Measurements from ENCODE around the gene PTPRN2.
"Not testable (repeated sequence)": the region's sequence is repeated elsewhere in the genome, so short reads cannot be mapped to it uniquely, and the experiment has no call there.

The PTPRN2 gene

GRCh38 chr7:157676001-157676400, 911.6 kb downstream of the PTPRN2 start:
- no peak for DNase-seq (ENCODE audit: low spot score)

GRCh38 chr7:157675427-157675927, 912.1 kb downstream of the PTPRN2 start:
- no peak for DNase-seq (ENCODE audit: low spot score)

GRCh38 chr7:157674715-157675426, 912.8 kb downstream of the PTPRN2 start:
- DNase-seq (ENCODE audit: low spot score): no peak

- no peak for DNase-seq (ENCODE audit: low spot score)
Measured at GRCh38 chr7:157674027-157674714, 913.5 kb downstream of the PTPRN2 start.

- DNase-seq (ENCODE audit: low spot score): no peak
Measured at GRCh38 chr7:157673573-157673972, 914.0 kb downstream of the PTPRN2 start.

GRCh38 chr7:157671358-157672255, 916.0 kb downstream of the PTPRN2 start:
- no peak for DNase-seq (ENCODE audit: low spot score)

- DNase-seq (ENCODE audit: low spot score): no peak
Measured at GRCh38 chr7:157670490-157671357, 916.9 kb downstream of the PTPRN2 start.

GRCh38 chr7:157669768-157670351, 917.8 kb downstream of the PTPRN2 start:
- DNase-seq (ENCODE audit: low spot score): no peak

- DNase-seq (ENCODE audit: low spot score): no peak
Measured at GRCh38 chr7:157668884-157669767, 918.5 kb downstream of the PTPRN2 start.

- no peak for DNase-seq (ENCODE audit: low spot score)
Measured at GRCh38 chr7:157668221-157668883, 919.3 kb downstream of the PTPRN2 start.

- no peak for DNase-seq (ENCODE audit: low spot score)
Measured at GRCh38 chr7:157667731-157668130, 919.9 kb downstream of the PTPRN2 start.

GRCh38 chr7:157667261-157667660, 920.4 kb downstream of the PTPRN2 start:
- no peak for DNase-seq (ENCODE audit: low spot score)

- DNase-seq (ENCODE audit: low spot score): no peak
Measured at GRCh38 chr7:157666530-157667040, 921.0 kb downstream of the PTPRN2 start.

GRCh38 chr7:157665634-157665988, 922.0 kb downstream of the PTPRN2 start:
- DNase-seq (ENCODE audit: low spot score): not testable (repeated sequence)

GRCh38 chr7:157664871-157665633, 922.6 kb downstream of the PTPRN2 start:
- no peak for DNase-seq (ENCODE audit: low spot score)

GRCh38 chr7:157664034-157664433, 923.6 kb downstream of the PTPRN2 start:
- no peak for DNase-seq (ENCODE audit: low spot score)

- DNase-seq (ENCODE audit: low spot score): no peak
Measured at GRCh38 chr7:157662981-157663716, 924.5 kb downstream of the PTPRN2 start.
